Stomach smooth muscle (tissue), 2 donors: Measurements from ENCODE around the gene NTSR1.

Experiments used
- H3K27ac ChIP-seq: one replicate; pipeline ENCODE4 v1.7.0; 2013; ENCODE audit warnings: mild to moderate bottlenecking, low read length, inconsistent platforms
- H3K27me3 ChIP-seq, 2 donors: one replicate each; pipeline ENCODE4 v1.7.0; 2013; ENCODE audit warnings: low read length in 2 of 2; ENCODE audit not compliant: insufficient read depth in 2 of 2, control insufficient read depth in 1 of 2
- H3K36me3 ChIP-seq, 2 donors: one replicate each; pipeline ENCODE4 v1.7.0; 2013; ENCODE audit warnings: low read length in 2 of 2; ENCODE audit not compliant: control insufficient read depth in 2 of 2, insufficient read depth in 2 of 2
- H3K4me1 ChIP-seq: one replicate; pipeline ENCODE4 v1.7.0; 2013; ENCODE audit warnings: low read length; ENCODE audit not compliant: control insufficient read depth, insufficient read depth
- H3K4me3 ChIP-seq, 2 donors: one replicate each; pipeline ENCODE4 v1.7.0; 2013; ENCODE audit warnings: low read length in 2 of 2
- H3K9ac ChIP-seq, 2 donors: one replicate each; pipeline ENCODE4 v1.7.0; 2013; ENCODE audit warnings: low read length in 2 of 2, mild to moderate bottlenecking in 1 of 2
- H3K9me3 ChIP-seq, 2 donors: one replicate each; pipeline ENCODE4 v1.7.0; 2013; ENCODE audit warnings: low read length in 2 of 2; ENCODE audit not compliant: control insufficient read depth in 2 of 2
- donor health status: healthy.
- donor health status: Pancreatic carcinoma.

NTSR1 gene

GRCh38 chr20:62752181-62752670 lies 43.6 kb downstream of the NTSR1 start:
- no peaks in the 10 kb centered on the region for H3K36me3 ChIP-seq
- H3K9ac ChIP-seq = no peak overlapping the region
- H3K27ac ChIP-seq = peak overlapping the region; percentile 55
- H3K4me3 ChIP-seq = peak overlapping the region in 1 of 2 donors; percentile 29
- peaks cover 0 to 2% of the 10 kb centered on the region in 2 donors for H3K9me3 ChIP-seq
- H3K4me1 ChIP-seq = peaks cover 15% of the 10 kb centered on the region
- no peaks in the 10 kb centered on the region for H3K27me3 ChIP-seq

GRCh38 chr20:62752671-62753501 lies 44.2 kb downstream of the NTSR1 start:
- peak overlapping the region in 1 of 2 donors; percentile 29 for H3K4me3 ChIP-seq
- H3K27ac ChIP-seq = peak overlapping the region; percentile 55
- no peaks in the 10 kb centered on the region for H3K36me3 ChIP-seq
- H3K9me3 ChIP-seq = peaks cover 0 to 7% of the 10 kb centered on the region in 2 donors
- H3K27me3 ChIP-seq = no peaks in the 10 kb centered on the region
- no peak overlapping the region for H3K9ac ChIP-seq
- H3K4me1 ChIP-seq = peaks cover 15% of the 10 kb centered on the region

- Histone ChIP-seq H3K9me3 (peaks cover 0 to 7% of the 10 kb centered on the region in 2 donors), H3K4me1 (peaks cover 15% of the 10 kb centered on the region), H3K27ac (no peak overlapping the region), H3K27me3 (no peaks in the 10 kb centered on the region), H3K4me3 (no peak overlapping the region), H3K36me3 (no peaks in the 10 kb centered on the region), H3K9ac (no peak overlapping the region)
Measured at GRCh38 chr20:62753626-62754025, 45.0 kb downstream of the NTSR1 start.

- H3K27me3 ChIP-seq = no peaks in the 10 kb centered on the region
- H3K4me1 ChIP-seq = peaks cover 15% of the 10 kb centered on the region
Measured at GRCh38 chr20:62754122-62754990, 45.7 kb downstream of the NTSR1 start.

GRCh38 chr20:62754991-62755356 lies 46.3 kb downstream of the NTSR1 start:
- no peak overlapping the region for H3K9ac ChIP-seq
- no peak overlapping the region for H3K4me3 ChIP-seq
- H3K9me3 ChIP-seq = peaks cover 0 to 7% of the 10 kb centered on the region in 2 donors
- no peak overlapping the region for H3K27ac ChIP-seq
- peaks cover 15% of the 10 kb centered on the region for H3K4me1 ChIP-seq
- H3K36me3 ChIP-seq = no peaks in the 10 kb centered on the region
- H3K27me3 ChIP-seq = no peaks in the 10 kb centered on the region

More at GRCh38 chr20:62754122-62754990, 45.7 kb downstream of the NTSR1 start:
- H3K36me3 ChIP-seq = no peaks in the 10 kb centered on the region
- no peak overlapping the region for H3K9ac ChIP-seq
- no peak overlapping the region for H3K4me3 ChIP-seq
- peaks cover 0 to 7% of the 10 kb centered on the region in 2 donors for H3K9me3 ChIP-seq
- H3K27ac ChIP-seq = no peak overlapping the region

GRCh38 chr20:62755817-62756724 lies 47.4 kb downstream of the NTSR1 start:
- Histone ChIP-seq H3K27me3 (no peaks in the 10 kb centered on the region), H3K27ac (no peak overlapping the region), H3K4me1 (peaks cover 20% of the 10 kb centered on the region), H3K36me3 (no peaks in the 10 kb centered on the region), H3K9me3 (peaks cover 0 to 7% of the 10 kb centered on the region in 2 donors), H3K9ac (no peak overlapping the region), H3K4me3 (no peak overlapping the region)

GRCh38 chr20:62758226-62758912 lies 49.7 kb downstream of the NTSR1 start:
- no peaks in the 10 kb centered on the region for H3K36me3 ChIP-seq
- H3K4me3 ChIP-seq = no peak overlapping the region
- H3K9me3 ChIP-seq = peaks cover 0 to 7% of the 10 kb centered on the region in 2 donors
- H3K27me3 ChIP-seq = no peaks in the 10 kb centered on the region
- H3K27ac ChIP-seq = no peak overlapping the region
- H3K9ac ChIP-seq = no peak overlapping the region
- peaks cover 14% of the 10 kb centered on the region for H3K4me1 ChIP-seq

- no peak overlapping the region for H3K27ac ChIP-seq
- no peaks in the 10 kb centered on the region for H3K27me3 ChIP-seq
- peaks cover 0 to 7% of the 10 kb centered on the region in 2 donors for H3K9me3 ChIP-seq
- H3K36me3 ChIP-seq = no peaks in the 10 kb centered on the region
- H3K9ac ChIP-seq = no peak overlapping the region
- H3K4me3 ChIP-seq = no peak overlapping the region
- H3K4me1 ChIP-seq = peaks cover 14% of the 10 kb centered on the region
Measured at GRCh38 chr20:62759981-62760431, 51.4 kb downstream of the NTSR1 start.

GRCh38 chr20:62760471-62760855 lies 51.8 kb downstream of the NTSR1 start:
- Histone ChIP-seq H3K9me3 (peaks cover 0 to 7% of the 10 kb centered on the region in 2 donors), H3K4me1 (peaks cover 14% of the 10 kb centered on the region), H3K27me3 (peaks cover 0 to 2% of the 10 kb centered on the region in 2 donors), H3K4me3 (no peak overlapping the region), H3K27ac (no peak overlapping the region), H3K36me3 (no peaks in the 10 kb centered on the region), H3K9ac (no peak overlapping the region)
